GM19397 (cell line): Measurements from ENCODE around the gene NTN5.
A peak's percentile ranks its signal among the peaks of the same experiment; 100 is the strongest.

Experiments
- ATAC-seq: cut with Tn5 transposase; IDR thresholded peaks from one replicate; pipeline ENCODE4 v1.9.1; 2021; ENCODE audit warnings: mild to moderate bottlenecking, moderate library complexity; ENCODE audit not compliant: unreplicated experiment

NTN5 gene

DNA sequence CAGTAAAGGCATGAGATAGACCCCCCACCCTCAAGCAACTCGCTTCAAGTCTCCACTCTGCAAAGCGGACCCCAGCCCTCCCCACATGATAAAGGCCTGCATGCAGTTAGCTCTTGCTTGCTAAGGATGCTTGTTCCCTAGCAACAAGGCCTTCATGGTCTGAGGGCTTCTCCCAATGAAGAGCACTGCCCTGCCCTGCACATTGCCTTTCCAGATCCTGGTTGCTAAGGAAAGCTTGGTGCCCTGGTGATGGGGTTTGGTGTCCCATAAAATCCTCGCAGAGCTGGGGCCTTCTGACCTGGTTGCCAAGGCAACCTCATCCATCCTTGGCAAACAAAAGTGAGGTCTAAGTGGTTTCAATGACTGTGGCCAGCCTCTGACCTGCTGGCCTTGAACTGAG lies 41.6 kb downstream of the NTN5 start:
- no peak for ATAC-seq

DNA sequence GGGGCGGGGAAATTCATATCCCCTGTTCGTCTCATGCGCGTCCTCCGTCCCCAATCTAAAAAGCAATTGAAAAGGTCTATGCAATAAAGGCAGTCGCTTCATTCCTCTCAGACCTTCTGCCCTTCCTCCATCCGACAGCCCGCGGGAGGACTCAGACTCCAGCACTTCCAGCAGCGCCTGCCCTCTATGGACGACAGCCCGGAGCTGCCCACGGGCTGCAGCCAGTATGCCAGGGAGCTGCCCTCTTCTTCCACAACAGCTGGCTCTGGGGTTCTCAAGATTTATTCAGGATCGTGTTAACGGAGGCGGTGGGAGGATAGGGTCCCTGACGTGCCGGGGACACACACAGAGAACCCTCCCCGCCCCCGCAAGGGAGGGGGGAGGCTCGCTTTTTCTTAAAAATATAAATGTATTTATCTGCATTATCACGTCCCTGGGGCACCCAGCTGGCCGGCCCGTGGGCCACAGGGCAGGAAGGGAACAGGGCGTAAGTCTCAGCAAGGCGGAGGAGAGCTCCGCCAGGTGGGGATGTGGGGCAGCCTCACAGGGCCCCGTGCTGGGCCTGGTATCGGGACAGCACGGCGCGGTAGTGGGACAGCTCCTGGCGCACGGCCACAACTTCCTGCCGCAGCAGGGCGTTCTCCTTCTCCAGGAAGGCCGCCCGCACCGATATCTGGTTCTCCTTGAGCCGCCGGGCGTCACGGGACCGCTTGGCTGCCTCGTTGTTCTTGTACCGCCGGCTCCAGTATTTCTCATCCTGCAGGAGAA lies 42.3 kb downstream of the NTN5 start:
- no peak for ATAC-seq

DNA sequence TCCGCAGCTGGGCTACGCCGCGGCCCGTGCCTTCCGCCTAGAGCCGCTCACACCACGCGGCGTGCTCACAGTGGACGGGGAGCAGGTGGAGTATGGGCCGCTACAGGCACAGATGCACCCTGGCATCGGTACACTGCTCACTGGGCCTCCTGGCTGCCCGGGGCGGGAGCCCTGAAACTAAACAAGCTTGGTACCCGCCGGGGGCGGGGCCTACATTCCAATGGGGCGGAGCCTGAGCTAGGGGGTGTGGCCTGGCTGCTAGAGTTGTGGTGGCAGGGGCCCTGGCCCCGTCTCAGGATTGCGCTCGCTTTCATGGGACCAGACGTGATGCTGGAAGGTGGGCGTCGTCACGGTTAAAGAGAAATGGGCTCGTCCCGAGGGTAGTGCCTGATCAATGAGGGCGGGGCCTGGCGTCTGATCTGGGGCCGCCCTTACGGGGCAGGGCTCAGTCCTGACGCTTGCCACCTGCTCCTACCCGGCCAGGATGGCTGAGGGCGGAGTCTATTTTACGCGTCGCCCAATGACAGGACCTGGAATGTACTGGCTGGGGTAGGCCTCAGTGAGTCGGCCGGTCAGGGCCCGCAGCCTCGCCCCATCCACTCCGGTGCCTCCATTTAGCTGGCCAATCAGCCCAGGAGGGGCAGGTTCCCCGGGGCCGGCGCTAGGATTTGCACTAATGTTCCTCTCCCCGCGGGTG lies 43.1 kb downstream of the NTN5 start:
- ATAC-seq = no peak

DNA sequence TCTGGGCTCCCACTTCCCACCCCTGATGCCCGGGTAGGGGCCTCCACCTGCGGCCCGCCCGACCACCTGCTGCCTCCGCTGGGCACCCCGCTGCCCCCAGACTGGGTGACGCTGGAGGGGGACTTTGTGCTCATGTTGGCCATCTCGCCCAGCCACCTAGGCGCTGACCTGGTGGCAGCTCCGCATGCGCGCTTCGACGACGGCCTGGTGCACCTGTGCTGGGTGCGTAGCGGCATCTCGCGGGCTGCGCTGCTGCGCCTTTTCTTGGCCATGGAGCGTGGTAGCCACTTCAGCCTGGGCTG lies 43.6 kb downstream of the NTN5 start:
- ATAC-seq = no peak

DNA sequence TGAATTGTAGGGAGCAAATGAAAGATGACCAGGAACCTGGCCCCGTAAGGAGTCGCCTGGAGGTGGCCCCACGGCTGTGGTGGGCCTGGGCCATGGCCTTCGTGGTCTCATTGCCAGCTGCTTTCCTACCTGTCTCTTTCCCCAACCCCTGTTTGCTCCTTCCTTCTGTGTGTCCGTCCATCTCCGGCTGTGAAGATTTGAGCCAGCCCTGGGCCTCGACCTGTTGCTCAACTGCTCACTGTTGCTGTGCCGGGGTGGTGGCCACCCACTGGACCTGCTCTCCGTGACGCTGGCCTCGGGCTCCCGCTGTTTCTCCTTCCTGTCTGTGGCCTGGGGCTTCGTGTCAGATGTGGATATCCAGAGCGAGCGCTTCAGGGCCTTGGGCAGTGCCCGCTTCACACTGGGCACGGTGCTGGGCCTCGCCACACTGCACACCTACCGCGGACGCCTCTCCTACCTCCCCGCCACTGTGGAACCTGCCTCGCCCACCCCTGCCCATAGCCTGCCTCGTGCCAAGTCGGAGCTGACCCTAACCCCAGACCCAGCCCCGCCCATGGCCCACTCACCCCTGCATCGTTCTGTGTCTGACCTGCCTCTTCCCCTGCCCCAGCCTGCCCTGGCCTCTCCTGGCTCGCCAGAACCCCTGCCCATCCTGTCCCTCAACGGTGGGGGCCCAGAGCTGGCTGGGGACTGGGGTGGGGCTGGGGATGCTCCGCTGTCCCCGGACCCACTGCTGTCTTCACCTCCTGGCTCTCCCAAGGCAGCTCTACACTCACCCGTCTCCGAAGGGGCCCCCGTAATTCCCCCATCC lies 44.1 kb downstream of the NTN5 start:
- no peak for ATAC-seq

DNA sequence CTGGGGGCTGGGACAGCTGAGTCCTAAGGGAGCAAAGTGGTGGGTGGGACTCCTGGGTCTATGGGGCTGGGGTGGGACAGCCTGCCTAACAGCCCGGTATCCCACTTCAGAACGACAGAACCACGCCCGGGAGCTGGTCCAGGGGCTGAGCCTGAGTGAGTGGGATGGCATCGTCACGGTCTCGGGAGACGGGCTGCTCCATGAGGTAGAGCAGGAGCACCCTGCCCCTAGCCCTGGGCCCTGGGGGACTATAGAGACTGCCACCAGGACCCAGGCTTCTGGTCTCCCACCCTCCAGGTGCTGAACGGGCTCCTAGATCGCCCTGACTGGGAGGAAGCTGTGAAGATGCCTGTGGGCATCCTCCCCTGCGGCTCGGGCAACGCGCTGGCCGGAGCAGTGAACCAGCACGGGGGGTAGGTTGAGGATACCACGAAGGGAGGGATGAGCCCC lies 44.9 kb downstream of the NTN5 start:
- no peak for ATAC-seq

DNA sequence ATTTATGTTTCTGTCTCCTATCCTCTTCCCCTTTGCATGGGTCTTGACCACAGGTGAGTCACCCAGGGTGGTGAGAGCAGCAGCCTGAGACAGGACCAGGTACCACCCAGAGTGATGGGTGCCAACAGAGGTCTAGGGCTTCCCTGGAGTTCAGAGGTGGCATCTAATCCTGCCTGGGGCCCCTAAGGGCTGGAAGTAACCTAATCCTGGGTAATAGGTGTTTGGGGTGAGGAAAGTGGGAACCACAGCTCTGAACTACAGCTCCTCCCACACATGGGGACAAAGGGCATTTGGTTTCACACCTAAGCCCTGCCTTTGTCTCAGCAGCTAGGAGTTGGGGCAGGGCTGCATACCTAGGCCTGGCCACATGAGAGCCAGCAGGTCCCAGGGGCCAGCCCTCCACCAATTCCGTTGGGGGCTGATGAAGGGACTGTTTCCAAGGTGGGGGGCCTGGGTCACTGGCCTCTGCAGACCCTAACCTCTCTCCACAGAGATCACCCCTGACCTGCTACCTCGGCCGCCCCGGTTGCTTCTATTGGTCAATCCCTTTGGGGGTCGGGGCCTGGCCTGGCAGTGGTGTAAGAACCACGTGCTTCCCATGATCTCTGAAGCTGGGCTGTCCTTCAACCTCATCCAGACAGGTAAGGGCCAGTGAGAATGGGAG lies 45.5 kb downstream of the NTN5 start:
- no peak for ATAC-seq

DNA sequence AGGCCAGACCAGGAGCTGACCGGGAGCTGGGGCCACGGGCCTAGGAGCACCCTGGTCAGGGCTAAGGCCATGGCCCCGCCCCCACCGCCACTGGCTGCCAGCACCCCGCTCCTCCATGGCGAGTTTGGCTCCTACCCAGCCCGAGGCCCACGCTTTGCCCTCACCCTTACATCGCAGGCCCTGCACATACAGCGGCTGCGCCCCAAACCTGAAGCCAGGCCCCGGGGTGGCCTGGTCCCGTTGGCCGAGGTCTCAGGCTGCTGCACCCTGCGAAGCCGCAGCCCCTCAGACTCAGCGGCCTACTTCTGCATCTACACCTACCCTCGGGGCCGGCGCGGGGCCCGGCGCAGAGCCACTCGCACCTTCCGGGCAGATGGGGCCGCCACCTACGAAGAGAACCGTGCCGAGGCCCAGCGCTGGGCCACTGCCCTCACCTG lies 46.9 kb downstream of the NTN5 start:
- no peak for ATAC-seq

DNA sequence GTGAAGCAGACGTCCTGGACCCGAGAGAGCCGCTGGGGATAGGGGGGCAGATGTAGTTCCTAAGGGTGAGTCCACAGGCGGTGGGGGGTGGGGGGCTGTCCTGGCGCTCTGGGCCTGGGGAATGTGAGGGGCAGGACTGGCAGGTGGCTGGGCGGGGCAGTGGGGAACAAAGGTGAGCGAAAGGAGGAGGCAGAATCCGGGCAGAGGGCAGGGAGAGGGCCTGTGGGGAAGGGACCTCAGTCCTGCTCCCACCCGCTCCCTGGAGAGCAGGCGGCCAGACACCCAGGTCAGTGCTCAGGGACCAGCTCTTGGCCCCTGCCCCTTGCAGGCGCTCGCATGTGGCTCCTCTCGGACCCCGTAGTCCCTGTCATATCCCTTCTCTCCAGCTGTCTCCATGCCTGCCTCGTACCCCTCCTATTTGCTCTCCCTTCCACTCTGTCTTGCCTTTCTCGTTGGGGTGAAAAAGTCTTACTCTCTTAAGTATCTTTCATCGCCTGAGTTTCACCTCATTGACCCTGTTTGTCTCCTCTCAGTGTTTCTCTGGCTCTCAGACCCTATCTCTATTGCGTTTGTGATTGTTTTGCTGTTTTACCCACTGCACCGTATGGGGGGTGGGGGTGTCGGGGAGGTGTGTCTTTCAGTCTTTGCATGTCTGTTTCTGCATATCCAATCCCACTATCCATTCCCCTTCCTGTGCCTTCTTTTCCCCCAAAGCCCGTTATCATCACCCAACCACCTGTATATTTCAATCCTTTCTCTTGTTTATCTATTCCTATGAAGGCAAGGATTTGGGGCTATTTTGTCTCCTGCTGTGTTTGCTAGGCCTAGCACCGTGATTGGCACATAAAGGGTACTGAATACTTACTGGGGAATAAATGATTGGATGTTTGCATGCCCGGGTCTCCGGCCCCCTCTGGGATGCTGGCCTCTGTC lies 47.8 kb downstream of the NTN5 start:
- no peak for ATAC-seq

DNA sequence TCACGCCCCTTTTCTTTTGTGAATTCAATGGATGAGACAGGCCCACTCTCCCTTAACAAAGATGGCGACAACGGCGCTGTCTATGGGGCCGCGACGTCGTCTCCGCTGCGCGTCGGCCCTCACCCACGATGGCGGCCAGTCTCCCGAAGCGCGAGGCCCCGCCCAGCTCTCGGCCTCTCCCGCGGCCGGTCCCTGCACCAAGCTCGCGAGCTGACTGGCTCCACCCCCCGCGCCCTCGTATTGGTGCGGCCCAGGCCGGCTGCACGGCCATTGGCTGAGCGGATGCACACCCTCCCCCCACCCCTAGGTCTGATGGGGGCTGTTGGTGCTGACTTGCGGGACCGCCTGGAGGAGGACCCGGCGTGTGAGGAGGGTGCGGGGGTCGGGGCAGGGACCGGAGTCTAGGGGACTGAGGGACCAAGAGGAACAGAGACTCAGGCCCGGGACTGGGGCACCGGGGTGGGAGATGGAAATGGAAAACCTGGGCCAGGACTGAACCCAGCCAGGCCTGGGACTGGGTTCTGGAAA lies 48.7 kb downstream of the NTN5 start:
- ATAC-seq = peak; percentile 56

DNA sequence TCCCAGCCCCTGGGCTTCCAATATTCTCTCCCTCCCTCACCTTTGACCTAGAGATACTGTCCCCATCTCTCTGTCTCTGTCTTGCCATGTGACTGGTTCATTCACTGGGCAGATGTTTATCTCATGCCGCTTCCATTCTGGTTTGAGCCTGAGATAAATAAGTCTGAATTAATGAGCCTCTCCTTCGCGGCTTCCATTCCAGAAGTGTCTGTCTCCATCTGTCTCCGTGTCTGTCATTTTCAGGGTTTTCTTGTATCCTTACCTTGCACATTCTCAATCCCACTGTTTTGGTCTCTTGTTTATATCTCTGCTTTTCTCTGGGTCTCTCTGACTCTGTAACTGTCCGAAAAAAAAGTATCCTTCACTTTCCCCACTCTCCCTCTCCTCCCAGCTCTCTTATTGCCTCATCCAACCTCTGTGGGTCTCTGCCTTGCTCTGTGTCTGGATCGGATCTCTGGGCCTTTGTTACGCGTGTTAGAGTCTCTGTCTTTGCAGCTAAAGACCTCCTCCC lies 49.2 kb downstream of the NTN5 start:
- no peak for ATAC-seq

DNA sequence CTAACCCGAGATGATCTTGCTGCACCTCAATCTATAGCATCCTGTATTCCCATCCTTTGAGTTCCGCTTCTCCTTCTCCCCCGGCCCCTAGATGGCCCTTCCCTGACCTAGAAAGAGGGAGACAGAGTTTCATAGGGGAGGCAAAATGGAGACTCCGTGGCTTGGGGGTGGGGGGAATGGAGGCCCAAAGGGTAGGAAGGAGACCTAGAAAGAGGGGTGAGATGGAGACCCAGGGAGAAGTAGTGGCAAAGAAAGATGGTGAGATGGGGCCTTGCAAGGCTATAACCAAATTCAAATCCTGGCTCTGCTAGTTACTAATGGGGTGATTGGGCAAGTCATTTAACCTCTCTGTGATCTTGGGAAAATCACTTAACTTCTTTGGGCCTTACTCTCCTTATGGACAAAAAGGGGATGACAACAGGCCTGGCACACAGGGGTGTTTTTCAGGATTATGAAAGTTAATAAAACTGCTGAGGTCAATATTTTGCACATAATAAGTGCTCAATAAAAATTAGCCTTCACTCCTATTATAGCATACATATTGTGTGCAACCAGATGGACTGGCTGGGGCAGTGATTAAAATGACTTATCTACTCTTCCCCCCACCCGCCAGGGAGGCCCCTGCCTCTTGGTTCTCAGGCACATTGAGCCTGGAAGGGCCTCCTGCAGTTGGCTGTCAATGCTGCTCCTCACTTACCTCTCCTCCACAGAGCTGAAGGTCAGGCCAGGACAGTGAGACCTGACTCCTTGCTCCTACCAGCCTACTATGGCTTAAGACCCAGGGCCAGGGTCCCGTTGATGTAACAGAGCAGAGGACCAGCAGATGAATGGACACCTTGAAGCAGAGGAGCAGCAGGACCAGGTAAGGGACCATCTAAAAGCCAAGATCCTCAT lies 52.9 kb downstream of the NTN5 start:
- no peak for ATAC-seq

DNA sequence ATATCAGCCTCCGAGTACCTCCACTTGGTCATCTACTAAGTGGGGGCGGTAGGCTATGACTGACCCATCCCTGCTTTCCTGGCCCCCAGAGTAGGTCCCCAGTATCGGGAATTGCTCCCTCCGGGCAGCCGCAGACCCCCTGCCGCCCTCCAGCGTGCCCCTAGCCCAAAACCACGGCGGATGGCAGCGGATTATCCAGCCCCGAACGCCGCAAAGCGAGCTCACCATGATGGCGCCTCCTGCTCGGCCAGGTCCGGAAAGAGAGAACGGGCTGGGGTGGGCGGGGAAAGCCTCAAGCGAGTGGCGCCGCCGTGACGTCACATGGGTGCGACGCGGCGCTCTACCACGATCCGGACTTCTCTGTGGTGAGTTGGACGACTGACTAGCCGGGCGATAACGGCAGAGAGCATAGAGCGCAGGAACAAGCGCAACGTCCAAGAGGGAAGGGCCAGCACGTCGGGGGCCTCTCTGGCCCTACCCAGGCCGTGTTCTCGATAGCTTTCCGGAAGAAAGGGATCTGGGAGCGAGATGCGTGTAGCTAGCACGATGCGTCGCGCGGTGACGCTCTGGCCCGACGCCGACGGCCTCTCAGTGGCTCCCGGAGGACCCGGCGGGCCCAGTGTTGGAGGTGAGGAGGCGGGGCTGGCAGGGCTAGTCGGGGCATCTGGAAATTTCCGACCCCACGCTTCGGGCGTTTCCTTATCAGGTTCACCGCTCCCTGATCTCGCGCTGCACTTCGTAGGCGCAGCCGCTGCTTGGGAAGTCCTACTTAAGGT lies 53.7 kb downstream of the NTN5 start, which contains the start of the genes RPL18 and SPHK2:
Gene RPL18, minus strand, starts transcription at position 263 of the 776 bp plus-strand sequence. Its CDS starts 35 bp downstream, at position 228.
Gene SPHK2, plus strand, starts transcription at position 591 of the 776 bp plus-strand sequence. CDS start 1,009 bp downstream, outside the sequence.
- peak; percentile 77 for ATAC-seq

DNA sequence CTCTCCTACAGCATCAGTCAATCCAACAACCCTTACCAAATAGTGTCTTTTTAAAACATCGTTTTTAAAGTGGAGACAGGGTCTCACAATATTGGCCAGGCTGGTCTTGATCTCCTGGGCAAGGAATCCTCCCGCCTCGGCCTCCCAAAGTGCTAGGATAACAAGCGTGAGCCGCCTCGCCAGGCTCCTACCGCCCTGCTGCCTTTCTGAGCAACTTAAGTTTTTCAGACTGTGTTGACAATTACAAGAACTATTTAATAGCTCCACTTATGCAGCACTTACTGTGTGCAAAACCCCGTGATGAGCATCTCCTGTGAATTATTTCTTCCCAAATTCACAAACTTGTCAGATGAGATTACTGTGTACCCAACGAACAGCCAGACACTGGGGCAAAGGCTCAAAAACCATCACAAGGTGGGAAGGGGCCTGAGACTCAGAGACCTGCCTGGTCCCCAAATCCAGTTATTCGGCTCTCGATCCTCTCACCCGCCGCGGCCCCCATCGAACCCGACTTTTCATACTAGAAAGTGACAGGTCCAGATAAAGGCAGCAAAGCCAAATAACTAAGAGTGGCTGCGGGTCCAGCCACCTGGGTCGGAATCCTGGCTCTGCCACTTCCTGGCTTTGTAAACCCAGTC lies 54.4 kb downstream of the NTN5 start:
- ATAC-seq = no peak

DNA sequence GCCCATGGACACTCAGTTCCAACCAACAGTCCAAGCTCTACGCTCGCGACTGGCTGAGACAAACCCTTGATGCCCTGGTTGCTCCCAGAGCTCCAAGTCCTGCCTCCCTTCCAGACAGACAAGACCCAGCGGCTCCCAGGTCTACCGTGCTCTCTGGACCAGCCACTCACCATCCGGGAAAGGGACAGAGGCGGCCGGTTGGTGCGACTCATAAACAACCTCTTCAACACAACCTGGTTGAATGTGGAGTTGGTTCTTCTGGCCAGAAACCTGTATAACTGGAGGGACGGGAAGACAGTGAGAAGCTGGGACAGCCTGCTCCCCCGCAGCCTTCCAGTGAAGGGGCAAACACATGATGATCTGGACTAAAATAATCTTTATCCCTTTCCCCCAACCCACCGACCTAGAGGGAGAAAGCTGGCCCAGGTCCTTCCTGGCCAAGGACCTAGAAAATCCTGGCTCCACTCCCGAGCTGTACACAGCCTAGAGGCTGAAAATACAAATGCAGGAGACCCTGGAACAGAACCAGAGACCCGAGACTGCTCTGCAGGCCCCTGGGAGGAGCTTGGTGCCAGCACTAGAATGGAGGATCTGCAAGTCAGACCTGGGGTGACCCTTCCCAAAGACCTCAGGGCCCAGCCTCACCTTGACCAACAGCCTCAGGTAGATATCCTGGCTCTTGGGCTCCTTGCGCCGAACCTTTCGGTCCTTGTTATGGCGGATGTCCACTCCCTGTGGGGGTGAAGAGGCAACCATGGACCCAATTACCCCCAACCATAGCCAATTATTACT lies 55.5 kb downstream of the NTN5 start:
- ATAC-seq = no peak

DNA sequence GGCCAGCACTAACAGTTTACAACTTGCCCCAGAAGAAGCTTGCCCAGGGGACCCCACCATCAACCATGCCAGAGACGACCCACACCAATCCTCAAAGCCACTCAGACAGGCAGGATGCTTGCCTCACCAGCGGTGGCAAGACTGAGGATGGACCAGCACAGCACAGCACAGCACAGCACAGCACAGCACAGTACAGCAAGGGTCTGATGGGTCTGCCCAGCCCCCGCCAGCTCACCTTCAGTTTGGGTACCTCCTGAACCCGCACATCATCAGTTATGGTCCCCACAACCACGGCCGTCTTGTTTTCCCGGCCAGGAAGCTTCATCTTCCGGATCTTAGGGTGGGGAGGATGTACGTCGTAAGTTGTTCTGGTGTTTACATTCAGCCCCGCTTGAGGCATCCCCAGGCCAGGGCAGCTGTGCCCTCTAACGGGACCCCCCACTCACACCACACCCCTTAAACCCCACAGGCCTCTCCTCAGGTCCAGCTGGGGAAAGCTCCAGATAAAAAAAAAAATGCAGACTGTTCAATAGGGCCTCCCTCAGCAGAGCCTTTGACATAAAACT lies 56.2 kb downstream of the NTN5 start:
- no peak for ATAC-seq
